ENCODE results near the gene MUC5B. TPM values are rescaled to one million over a fixed set of nuclear protein-coding genes. Genes with fewer than 3 reads are reported as not detected.

Gene MUC5B
- 1.6 to 4.1 TPM (median 2.2 TPM) in 5 replicates for total RNA-seq (2022; extraction: Qiagen RNA extraction)

GRCh38 chr11:1222491-1223345 lies at the start of gene MUC5B:
TSS of gene MUC5B (plus strand) at chr11:1223066. CDS start at chr11:1223124, 58 bp downstream.

GRCh38 chr11:1309498-1310317 lies 86.8 kb downstream of the MUC5B start, which contains the start of gene TOLLIP:
TSS of gene TOLLIP (minus strand) at chr11:1309632. CDS start at chr11:1309498, 134 bp downstream.

Other genes starting within 250 kb of the MUC5B start
- gene MUC6, start 186.3 kb upstream of the MUC5B start, total RNA-seq (2022; extraction: Qiagen RNA extraction) = 0.05 TPM in 1 of 5 replicates, not detected in the others
- gene MUC2, start 148.2 kb upstream of the MUC5B start, total RNA-seq (2022; extraction: Qiagen RNA extraction) = 0.04 to 0.24 TPM (median 0.12 TPM) in 5 replicates
- gene MUC5AC, start 65.1 kb upstream of the MUC5B start, total RNA-seq (2022; extraction: Qiagen RNA extraction) = 0.95 to 1.9 TPM (median 1.6 TPM) in 5 replicates
- gene TOLLIP, start 86.6 kb downstream of the MUC5B start, total RNA-seq (2022; extraction: Qiagen RNA extraction) = 38.6 to 56.8 TPM (median 53.8 TPM) in 5 replicates
- 4.8 to 8.6 TPM (median 6.3 TPM) in 5 replicates for gene BRSK2, start 166.9 kb downstream of the MUC5B start, total RNA-seq (2022; extraction: Qiagen RNA extraction)

All from A549 treated with AZD2906 at 1 μM for 4 hours (cell line).